ENCODE data around the gene DHX36.

The DHX36 gene, protein sequence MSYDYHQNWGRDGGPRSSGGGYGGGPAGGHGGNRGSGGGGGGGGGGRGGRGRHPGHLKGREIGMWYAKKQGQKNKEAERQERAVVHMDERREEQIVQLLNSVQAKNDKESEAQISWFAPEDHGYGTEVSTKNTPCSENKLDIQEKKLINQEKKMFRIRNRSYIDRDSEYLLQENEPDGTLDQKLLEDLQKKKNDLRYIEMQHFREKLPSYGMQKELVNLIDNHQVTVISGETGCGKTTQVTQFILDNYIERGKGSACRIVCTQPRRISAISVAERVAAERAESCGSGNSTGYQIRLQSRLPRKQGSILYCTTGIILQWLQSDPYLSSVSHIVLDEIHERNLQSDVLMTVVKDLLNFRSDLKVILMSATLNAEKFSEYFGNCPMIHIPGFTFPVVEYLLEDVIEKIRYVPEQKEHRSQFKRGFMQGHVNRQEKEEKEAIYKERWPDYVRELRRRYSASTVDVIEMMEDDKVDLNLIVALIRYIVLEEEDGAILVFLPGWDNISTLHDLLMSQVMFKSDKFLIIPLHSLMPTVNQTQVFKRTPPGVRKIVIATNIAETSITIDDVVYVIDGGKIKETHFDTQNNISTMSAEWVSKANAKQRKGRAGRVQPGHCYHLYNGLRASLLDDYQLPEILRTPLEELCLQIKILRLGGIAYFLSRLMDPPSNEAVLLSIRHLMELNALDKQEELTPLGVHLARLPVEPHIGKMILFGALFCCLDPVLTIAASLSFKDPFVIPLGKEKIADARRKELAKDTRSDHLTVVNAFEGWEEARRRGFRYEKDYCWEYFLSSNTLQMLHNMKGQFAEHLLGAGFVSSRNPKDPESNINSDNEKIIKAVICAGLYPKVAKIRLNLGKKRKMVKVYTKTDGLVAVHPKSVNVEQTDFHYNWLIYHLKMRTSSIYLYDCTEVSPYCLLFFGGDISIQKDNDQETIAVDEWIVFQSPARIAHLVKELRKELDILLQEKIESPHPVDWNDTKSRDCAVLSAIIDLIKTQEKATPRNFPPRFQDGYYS

DNA sequence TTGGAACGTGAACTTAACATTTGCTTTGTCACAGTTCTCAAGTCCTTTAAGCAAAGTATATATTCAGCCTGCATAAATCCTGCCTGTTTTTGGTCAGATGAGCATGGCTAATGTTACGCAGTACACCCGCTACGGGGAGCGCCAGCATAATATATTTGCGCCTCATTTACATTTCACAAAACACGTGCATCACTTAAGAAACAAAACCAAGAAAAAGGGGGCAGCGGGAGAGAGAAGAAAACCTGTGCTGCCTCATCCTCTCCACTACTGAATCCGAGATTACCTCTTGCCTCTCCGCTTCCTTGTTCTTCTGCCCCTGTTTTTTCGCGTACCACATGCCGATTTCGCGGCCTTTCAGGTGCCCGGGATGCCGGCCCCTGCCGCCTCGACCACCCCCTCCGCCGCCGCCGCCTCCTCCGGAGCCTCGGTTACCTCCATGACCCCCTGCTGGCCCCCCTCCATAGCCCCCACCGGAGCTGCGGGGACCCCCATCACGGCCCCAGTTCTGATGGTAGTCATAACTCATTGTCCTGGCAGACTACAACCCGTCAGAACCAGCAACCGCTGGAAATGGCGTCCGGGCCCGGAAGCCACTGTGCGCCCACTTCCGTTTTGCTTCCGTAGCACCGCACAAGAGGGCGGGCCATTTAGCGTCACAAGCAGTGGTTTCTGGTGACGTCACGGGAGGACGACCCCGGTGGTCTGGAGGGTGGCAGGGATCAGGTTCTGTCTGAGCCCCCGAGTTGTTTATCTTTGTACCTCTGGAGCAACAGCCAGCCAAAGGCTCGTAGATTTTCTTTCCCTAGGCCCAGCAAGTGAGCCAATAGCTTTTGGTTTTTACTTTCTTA lies at the start of gene DHX36:
Gene DHX36 (minus strand): TSS at position 597 of the 848 bp plus-strand sequence. CDS start 71 bp downstream, at position 526.
- DNase-seq (ENCODE audit: low read depth, low spot score): peak; percentile 79

DNA sequence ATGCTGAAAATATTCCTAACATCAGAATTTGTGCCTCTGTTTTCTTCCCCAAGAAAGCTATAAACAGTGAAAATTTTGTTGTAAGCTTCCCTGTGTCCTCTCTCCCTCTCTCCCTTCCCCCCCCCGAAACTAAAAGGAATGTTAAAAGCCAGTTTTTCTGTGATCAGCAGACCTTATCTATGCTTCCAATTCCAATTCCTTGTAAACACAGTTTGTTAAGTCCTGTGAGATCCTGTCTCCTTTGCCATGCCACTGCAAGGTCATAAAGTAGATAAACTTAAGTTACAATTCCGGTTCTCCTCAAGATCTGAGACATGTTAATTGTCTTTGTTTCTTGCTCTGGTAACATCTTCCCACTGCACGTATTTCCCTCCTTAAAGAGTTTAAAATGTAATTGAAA lies 42.9 kb upstream of the DHX36 start:
- DNase-seq (ENCODE audit: low read depth, low spot score): no peak

DNA sequence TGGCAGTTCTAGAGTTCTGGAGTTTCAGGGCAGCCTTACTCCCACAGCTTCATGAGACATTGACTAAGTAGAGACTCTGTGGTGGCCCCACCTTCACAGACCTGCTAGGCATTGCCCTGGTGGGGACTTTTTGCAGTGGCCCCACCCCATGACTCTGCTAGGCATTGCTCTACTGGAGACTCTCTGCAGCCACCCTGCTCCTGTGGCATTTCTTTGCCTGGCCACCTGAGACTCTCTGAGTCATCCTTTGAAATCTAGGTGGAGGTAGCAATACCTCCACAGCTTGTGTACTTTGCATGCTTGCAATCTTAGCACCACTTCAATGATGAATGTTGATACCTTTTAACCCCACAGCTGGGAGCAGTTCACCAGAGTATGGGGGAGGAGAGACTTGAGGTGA lies 40.6 kb upstream of the DHX36 start:
- DNase-seq (ENCODE audit: low read depth, low spot score): no peak

DNA sequence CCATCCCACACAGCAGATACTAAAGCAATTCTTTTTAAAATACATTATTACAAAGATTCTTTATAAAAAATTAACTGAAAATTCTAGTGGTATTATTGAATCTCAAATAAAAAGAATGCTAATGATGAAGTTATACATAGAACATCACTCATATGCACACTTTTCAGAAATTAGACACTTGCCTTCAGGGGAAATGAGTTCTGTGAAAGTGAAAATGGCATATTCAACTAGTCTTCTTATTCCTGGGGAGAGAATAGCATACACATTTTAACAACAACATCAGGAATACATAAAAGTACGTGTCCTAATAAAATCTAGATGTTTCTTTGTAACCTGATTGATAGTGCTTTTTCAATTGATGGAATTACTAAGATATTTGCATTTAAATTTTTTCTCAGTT lies 36.8 kb upstream of the DHX36 start:
- no peak for DNase-seq (ENCODE audit: low read depth, low spot score)

DNA sequence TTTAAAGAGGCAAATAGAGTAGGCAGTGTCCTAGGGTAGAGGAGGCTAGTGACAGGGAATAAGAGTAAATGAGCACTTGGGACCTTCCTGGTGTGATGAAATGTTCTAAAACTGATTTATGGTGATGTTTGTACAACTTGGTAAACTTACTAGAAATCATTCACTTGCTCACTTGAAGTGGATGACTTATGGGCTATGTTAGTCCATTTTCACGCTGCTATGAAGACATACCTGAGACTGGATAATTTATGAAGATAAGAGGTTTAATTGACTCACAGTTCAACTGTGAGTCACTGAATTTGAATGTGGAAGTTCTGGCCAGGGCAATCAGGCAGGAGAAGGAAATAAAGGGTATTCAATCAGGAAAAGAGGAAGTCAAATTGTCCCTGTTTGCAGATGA lies 31.7 kb upstream of the DHX36 start:
- DNase-seq (ENCODE audit: low read depth, low spot score): no peak

DNA sequence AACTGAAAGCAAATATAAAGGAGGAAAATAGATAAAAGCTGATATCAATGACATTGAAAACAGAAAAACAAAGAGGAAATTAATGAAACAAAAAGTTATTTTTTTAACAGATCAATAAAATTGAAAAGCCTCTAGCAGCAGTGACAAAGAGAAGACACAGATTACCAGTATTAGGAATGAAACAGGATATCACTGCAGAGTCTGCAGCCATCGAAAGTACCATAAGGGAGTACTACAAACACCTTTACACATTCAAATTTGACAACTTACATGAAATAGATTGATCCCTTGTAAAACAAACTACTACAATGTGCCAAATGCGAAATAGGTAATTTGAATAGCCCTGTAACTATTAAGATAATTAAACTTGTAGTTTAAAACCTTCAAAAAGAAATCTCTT lies 24.9 kb upstream of the DHX36 start:
- no peak for DNase-seq (ENCODE audit: low read depth, low spot score)

DNA sequence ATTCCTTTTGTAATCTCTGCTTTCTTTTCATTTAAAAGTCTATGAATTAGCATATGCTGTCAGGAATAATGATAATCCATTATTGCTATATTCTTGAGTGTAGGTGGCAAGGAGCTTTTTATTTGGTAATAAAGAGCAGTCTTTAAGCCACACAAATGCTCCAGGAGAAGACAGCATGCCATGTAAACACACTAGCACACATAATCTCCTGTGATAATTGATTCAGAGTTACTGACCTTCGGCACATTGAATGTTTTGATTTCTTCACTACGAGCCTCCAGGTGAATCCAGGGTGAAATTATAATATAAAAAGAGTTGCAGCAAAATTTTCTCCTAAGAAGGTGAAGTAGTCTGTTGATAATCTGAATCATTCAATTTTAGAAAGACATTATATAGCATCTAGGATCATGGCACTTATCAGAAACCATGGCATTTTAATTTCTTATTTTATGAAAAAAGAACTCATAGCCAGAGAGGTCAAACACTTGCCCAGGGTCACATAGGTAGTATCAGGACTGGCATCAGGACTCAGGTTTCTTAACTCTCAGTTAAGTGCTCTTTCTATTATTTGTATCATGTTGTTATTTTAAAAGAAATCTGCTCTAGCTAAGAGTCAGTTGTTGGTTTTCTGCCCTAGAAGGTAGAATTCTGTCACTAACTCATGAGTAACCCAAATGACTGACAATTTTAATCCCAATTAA lies 21.3 kb upstream of the DHX36 start:
- no peak for DNase-seq (ENCODE audit: low read depth, low spot score)

DNA sequence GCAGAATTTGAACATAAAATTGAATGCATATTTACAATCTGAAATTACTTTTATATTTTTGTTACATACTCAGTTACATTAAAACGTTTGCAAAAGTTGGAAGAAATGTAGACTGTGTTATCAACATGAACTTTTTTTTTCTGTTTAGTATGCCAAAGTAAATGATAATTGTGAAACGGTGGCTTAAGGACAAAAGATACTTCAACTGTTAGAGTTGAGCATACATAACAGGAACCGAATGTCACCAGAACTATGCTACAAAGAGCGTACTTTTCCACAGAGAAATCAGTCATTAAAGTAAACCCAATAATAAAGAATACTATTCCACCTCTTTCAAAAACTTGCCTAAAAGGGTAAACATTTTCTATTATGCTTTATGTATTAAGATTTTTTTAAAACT lies 14.3 kb upstream of the DHX36 start:
- DNase-seq (ENCODE audit: low read depth, low spot score): no peak

DNA sequence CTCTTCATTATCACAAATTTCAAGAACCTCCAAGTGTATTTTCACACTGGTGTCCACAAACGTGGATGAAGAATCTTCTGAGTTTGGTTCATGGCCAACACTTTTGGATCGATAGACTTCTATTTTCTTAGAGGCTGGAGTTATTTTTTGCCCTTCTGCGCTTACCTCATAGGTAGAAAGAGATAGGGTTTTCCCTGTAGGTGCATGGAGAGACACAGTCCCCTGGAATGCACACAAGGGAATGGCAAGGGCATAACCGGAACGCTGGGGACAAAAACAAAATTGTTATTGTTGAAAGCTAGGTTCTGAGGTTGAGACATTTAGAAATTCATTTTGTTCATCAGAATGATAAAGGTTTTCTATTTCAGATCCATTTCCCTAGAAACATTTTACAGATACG lies 13.7 kb upstream of the DHX36 start:
- no peak for DNase-seq (ENCODE audit: low read depth, low spot score)

DNA sequence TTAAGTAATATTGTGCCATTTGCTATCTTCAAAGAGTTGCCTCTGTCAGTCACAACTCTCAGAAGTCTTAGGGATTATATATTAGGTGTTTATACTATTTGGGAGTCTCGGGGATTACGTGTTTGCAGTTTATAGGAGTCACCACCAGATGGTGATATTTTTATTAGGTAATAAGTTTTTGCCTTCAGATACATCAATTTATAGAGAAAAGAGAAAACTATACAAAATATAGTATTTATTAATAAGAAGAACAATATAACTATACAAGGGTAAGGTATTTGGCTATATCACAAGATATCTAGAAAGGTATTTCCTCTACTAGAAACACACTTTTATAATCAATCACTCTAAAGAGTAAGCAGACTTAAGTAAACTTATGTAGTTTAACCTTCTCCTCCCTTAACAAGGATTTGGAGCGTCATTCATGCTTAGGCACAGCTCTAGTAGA lies 10.7 kb upstream of the DHX36 start:
- peak; percentile 7 for DNase-seq (ENCODE audit: low read depth, low spot score)

DNA sequence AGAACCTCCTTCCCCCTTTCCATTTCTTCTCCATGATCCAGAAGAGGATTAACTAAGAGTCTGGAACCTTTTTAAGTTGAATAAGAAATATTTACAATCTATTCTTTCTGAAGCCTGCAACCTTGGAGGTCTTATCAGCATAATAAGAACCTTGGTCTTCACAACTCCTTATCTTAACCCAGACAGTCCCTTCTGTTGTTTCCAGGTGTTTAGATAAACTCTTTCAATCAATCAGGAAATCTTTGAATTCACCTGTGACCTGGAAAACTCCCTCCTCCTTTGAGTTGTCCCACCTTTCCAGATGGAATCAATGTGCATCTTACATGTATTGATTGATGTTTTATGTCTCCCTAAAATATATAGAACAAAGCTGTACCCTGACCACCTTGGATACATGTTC lies 3.6 kb upstream of the DHX36 start:
- DNase-seq (ENCODE audit: low read depth, low spot score): no peak

DNA sequence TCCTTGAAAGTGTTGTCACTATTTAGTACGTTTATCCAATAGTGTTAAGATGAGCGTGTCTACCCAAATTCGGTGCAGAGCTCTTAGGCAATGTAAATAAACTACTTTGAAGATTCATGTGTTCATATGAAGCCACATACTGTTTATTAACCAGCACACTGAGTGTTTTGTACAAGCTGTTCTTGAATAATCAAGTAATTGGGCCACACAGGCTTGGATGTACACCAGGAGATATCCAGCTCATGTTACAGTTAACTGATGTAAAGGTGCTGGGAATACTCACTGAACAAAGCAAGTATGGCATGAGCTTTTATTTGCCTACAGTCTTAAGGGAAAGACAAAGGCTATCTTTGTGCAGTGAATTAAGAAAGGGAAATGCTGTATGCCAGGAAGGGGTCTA lies 632 bp upstream of the DHX36 start:
- no peak for DNase-seq (ENCODE audit: low read depth, low spot score)

DNA sequence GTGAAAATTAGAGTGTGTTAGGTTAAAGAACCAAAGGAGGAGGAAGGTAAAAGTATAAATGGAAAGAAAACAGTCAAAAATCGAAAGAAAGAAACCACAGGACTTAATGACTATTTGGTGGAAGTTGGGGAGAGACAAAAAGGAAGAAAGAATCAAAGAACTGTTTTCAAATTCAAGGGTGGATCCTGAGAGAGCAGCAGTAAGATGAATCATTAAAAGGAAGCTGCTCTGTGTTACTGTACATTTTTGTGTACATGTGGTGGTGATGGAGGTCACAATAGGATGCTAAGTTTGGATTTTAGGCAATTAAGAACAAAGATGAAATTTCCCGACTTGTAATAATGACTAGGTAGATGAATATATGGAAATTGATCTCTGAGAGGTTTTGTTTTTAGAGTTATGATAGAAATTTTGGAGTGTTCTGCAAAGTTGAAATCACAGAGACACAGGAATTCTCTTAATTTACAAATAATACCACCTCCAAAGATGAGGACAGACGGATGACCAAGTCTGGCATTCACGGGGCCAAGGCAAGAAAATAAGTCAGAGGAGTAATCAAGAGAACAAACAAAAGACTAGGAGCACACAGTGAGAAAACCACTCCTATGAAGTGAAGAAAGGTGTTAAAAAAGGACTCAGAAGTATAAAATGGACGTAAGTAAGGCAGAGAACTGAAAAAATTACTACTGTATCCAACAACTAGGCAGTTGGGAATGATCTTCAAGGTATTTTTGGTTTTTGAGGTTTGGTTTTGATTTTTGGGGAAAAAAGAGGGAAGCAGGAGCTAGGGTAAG lies 7.1 kb downstream of the DHX36 start:
- DNase-seq (ENCODE audit: low read depth, low spot score): no peak

DNA sequence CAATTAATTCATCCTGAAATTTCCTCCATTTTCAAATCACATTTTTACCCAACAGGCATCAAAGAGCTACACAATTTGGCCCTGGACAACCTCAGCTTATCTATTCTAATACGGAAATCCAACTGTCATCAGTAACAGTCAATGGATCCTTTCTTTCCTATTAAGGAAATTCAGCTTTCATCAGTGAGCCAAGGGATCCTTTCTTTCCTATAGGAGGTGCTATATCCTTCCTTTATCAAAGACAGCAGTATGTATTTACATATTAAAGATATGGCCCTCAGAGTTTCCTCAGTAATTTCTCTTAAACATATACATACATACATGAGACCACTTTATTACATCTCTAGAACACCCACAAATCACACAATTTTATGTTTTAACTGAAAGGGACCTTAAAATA lies 10.1 kb downstream of the DHX36 start:
- DNase-seq (ENCODE audit: low read depth, low spot score): no peak

DNA sequence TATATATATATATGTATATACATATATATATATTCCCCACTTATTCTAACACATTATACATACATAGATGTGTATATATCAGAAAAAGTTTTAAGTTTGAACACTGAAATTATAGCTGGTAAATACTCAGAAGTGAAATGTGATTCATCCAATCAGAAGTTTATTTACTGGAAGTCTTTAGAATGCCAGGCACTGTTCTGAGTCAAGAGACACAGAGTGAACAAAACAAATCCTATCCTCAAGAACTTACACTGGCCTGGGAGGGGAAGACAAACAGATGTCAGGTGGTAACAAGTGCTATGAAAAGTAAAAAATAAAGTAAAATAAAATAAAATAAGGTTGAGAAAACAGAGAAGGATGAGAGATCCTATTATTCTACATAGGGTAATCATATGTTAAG lies 13.4 kb downstream of the DHX36 start:
- no peak for DNase-seq (ENCODE audit: low read depth, low spot score)

DNA sequence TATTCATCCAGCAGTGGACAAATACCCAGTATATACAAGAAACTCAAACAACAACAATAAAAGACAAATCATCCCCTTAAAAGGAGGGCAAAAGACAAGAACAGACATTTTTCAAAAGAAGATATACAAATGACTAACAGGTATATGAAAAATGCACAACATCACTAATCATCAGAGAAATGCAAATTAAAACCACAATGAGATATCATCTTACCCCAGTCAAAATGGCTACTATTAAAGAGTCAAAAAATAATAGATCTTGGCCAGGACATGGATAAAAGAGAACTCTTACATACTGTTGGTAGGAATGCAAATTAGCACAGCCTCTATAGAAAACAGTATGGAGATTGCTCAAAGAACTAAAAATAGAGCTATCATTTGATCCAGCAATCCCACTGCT lies 16.9 kb downstream of the DHX36 start:
- no peak for DNase-seq (ENCODE audit: low read depth, low spot score)

DNA sequence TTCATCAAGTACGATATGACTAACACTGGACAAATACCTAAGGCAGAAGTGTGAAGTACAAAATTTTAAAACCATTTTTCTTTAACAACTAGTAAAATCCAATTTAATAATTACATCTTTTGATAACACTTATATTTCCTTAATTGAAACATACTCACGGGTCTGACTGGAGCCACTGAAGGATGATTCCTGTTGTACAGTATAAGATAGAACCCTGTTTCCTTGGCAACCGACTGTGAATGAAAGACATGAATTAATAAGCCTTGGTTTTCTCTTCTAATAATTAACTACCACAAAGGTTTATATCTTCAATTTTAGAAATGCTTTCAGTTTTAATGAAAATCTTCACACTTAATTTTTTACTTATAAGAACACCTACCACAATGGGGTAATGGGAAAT lies 19.4 kb downstream of the DHX36 start:
- DNase-seq (ENCODE audit: low read depth, low spot score): no peak

DNA sequence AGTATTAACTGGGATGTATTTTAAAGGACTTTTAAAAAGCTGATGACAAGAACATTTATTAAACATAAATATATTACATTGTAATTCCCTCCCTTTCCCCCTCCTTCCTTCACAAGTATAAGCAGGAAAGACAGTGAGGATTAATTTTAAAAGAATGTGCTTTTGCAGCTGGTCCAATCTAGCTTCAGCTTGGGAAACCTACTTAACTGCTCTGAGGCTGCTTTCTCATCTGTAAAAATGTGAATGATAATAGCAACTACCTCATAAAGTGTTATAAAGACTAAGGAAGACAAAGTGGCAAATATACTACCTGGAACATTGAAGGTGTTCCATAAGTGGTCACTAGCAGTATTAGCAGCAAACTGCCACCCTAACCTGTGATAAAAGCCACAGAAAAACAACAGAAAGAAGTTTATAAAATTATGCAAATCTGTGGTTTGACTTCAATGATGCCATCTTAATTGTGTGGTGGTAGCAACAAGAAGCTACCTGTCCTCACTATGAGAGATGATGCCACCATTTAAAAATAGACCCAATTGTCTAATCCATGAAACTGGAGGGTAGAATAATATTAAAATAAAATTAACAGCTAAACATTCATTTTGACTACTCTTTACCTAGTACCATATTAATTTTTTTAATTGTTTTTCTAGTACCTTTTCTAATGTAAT lies 20.0 kb downstream of the DHX36 start:
- DNase-seq (ENCODE audit: low read depth, low spot score): no peak

DNA sequence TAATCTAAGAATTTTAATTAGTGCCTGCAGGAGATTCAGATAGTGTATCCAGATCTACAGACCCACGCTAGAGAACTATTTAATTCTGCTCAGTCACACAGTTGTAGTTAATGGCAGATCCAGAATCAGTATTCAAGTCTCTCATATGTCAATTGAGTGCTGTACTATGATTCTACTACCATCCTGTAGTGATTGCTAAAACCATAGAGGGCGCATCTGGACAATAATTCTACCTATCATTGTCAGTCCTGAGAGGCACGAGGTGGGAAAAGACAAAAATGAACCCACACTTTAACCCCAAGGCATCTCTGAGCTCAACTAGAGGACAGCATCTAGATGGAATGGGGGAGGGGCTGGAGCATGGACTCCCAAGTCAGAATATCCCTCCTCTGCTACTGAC lies 22.7 kb downstream of the DHX36 start:
- DNase-seq (ENCODE audit: low read depth, low spot score): no peak

DNA sequence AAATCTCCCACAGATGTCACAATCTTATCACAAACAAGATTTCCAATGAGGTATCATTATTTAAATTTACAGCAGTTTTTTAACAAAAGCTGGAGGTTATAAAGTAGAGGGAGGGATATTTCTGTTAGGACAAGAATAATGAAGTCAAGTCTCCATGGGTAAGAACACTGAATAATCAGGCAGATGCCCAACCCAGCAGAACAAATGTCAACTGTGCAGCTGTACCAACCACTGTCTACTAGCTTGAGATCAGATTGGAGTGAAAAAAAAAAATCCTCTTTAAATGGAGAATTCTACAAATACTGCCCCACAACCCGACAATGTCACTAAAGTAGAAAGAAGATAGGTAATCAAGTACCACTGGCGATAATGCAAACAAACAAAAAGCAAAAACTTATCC lies 30.3 kb downstream of the DHX36 start:
- no peak for DNase-seq (ENCODE audit: low read depth, low spot score)
